HEK293 (cell line): ENCODE measurements around the gene PPM1K.

Source experiments
- YY1 ChIP-seq: fragments of 450-650 bp; formaldehyde crosslinking; IDR thresholded peaks from 2 replicates; pipeline ENCODE4 v1.5.1; 2018; ENCODE audit warnings: missing biosample characterization, missing genetic modification characterization
- ZNF169 ChIP-seq: fragments of 450-650 bp; formaldehyde crosslinking; IDR thresholded peaks from 2 replicates; pipeline ENCODE4 v1.5.1; 2016; ENCODE audit warnings: missing biosample characterization, missing genetic modification characterization
- ZNF174 ChIP-seq: fragments of 450-650 bp; formaldehyde crosslinking; IDR thresholded peaks from 2 replicates; pipeline ENCODE4 v1.5.0; 2017; ENCODE audit warnings: missing biosample characterization, mild to moderate bottlenecking, missing genetic modification characterization
- ZNF426 ChIP-seq: fragments of 450-650 bp; formaldehyde crosslinking; IDR thresholded peaks from 2 replicates; pipeline ENCODE4 v1.5.1; 2017; ENCODE audit warnings: missing biosample characterization, missing genetic modification characterization, mild to moderate bottlenecking, inconsistent platforms, moderate library complexity
- ZNF549 ChIP-seq: fragments of 450-650 bp; IDR thresholded peaks from 2 replicates; pipeline ENCODE4 v1.5.1; 2018; ENCODE audit warnings: missing biosample characterization, missing genetic modification characterization, mild to moderate bottlenecking, inconsistent platforms, moderate library complexity
- ZNF629 ChIP-seq: fragments of 450-650 bp; formaldehyde crosslinking; IDR thresholded peaks from 2 replicates; pipeline ENCODE4 v1.5.1; 2017; ENCODE audit warnings: missing biosample characterization, missing genetic modification characterization
- ZNF677 ChIP-seq: fragments of 450-650 bp; IDR thresholded peaks from 2 replicates; pipeline ENCODE4 v1.5.0; 2018; ENCODE audit warnings: missing biosample characterization, mild to moderate bottlenecking, missing genetic modification characterization, moderate library complexity
- TF ChIP-seq, protein P1 (sequence below): fragments of 450-650 bp; formaldehyde crosslinking; IDR thresholded peaks from 2 replicates; pipeline ENCODE4 v1.5.1; 2016; ENCODE audit warnings: missing biosample characterization, missing genetic modification characterization
- TF ChIP-seq, protein P2 (sequence below): fragments of 450-650 bp; formaldehyde crosslinking; IDR thresholded peaks from 2 replicates; pipeline ENCODE4 v1.5.1; 2016; ENCODE audit warnings: missing biosample characterization, missing genetic modification characterization

DNA sequence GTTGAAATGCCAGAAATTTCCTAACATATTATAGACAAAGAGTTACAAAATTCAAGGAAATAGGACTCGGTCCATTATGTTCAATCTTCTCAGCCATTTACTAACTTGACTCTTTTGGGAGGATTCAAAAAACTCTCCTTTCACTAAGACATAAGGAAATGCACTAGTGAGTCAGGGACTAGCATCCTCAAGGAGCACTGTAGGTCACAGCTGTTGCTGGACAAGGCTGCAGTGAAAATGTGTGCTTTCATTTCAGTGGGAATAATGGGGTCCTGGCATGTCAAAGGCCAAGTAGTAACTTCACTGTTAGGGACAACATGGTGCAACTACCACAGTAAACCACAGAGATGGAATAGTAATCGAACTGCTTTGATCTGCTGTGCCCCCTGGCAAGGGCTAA is 69.0 kb downstream of the PPM1K start:
- TF ChIP-seq, protein P1, sequence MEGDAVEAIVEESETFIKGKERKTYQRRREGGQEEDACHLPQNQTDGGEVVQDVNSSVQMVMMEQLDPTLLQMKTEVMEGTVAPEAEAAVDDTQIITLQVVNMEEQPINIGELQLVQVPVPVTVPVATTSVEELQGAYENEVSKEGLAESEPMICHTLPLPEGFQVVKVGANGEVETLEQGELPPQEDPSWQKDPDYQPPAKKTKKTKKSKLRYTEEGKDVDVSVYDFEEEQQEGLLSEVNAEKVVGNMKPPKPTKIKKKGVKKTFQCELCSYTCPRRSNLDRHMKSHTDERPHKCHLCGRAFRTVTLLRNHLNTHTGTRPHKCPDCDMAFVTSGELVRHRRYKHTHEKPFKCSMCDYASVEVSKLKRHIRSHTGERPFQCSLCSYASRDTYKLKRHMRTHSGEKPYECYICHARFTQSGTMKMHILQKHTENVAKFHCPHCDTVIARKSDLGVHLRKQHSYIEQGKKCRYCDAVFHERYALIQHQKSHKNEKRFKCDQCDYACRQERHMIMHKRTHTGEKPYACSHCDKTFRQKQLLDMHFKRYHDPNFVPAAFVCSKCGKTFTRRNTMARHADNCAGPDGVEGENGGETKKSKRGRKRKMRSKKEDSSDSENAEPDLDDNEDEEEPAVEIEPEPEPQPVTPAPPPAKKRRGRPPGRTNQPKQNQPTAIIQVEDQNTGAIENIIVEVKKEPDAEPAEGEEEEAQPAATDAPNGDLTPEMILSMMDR (tag by site-specific recombination) = no peak
- TF ChIP-seq YY1 (tag by site-specific recombination) = no peak
- TF ChIP-seq ZNF629 (tag by site-specific recombination) = no peak
- no peak for TF ChIP-seq ZNF426
- no peak for TF ChIP-seq ZNF169 (tag by site-specific recombination)
- no peak for TF ChIP-seq ZNF549 (tag by site-specific recombination)
- TF ChIP-seq, protein P2, sequence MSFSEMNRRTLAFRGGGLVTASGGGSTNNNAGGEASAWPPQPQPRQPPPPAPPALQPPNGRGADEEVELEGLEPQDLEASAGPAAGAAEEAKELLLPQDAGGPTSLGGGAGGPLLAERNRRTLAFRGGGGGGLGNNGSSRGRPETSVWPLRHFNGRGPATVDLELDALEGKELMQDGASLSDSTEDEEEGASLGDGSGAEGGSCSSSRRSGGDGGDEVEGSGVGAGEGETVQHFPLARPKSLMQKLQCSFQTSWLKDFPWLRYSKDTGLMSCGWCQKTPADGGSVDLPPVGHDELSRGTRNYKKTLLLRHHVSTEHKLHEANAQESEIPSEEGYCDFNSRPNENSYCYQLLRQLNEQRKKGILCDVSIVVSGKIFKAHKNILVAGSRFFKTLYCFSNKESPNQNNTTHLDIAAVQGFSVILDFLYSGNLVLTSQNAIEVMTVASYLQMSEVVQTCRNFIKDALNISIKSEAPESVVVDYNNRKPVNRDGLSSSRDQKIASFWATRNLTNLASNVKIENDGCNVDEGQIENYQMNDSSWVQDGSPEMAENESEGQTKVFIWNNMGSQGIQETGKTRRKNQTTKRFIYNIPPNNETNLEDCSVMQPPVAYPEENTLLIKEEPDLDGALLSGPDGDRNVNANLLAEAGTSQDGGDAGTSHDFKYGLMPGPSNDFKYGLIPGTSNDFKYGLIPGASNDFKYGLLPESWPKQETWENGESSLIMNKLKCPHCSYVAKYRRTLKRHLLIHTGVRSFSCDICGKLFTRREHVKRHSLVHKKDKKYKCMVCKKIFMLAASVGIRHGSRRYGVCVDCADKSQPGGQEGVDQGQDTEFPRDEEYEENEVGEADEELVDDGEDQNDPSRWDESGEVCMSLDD (tag by site-specific recombination) = no peak
- no peak for TF ChIP-seq ZNF677
- TF ChIP-seq ZNF174 (tag by site-specific recombination) = no peak
